ENCODE results near the gene ZRANB2.

The ZRANB2 gene

DNA sequence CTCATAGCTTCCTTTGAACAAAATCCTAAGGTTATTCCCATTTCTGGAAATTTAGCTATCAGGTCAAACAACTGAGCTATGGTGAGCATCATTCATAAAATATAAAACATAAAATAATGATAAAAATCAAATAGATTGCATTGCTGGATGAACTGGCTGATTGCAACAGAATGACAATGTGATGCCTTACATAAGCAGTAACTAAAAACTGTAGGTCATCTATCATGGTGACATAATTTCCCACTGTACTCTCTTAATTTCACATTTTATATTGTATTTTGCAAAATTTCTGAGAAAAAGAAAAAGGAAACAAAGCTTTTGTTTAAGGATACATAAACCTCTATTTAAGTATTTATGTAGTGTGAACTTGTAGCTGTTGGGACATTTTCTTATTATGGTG lies 37.8 kb downstream of the ZRANB2 start:
- TF ChIP-seq, protein P1, sequence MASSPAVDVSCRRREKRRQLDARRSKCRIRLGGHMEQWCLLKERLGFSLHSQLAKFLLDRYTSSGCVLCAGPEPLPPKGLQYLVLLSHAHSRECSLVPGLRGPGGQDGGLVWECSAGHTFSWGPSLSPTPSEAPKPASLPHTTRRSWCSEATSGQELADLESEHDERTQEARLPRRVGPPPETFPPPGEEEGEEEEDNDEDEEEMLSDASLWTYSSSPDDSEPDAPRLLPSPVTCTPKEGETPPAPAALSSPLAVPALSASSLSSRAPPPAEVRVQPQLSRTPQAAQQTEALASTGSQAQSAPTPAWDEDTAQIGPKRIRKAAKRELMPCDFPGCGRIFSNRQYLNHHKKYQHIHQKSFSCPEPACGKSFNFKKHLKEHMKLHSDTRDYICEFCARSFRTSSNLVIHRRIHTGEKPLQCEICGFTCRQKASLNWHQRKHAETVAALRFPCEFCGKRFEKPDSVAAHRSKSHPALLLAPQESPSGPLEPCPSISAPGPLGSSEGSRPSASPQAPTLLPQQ (tag by site-specific recombination; IDR thresholded peaks at IDR 0.05): no peak
- TF ChIP-seq, protein P2, sequence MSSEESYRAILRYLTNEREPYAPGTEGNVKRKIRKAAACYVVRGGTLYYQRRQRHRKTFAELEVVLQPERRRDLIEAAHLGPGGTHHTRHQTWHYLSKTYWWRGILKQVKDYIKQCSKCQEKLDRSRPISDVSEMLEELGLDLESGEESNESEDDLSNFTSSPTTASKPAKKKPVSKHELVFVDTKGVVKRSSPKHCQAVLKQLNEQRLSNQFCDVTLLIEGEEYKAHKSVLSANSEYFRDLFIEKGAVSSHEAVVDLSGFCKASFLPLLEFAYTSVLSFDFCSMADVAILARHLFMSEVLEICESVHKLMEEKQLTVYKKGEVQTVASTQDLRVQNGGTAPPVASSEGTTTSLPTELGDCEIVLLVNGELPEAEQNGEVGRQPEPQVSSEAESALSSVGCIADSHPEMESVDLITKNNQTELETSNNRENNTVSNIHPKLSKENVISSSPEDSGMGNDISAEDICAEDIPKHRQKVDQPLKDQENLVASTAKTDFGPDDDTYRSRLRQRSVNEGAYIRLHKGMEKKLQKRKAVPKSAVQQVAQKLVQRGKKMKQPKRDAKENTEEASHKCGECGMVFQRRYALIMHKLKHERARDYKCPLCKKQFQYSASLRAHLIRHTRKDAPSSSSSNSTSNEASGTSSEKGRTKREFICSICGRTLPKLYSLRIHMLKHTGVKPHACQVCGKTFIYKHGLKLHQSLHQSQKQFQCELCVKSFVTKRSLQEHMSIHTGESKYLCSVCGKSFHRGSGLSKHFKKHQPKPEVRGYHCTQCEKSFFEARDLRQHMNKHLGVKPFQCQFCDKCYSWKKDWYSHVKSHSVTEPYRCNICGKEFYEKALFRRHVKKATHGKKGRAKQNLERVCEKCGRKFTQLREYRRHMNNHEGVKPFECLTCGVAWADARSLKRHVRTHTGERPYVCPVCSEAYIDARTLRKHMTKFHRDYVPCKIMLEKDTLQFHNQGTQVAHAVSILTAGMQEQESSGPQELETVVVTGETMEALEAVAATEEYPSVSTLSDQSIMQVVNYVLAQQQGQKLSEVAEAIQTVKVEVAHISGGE (tag by site-specific recombination; conservative IDR thresholded peaks at IDR 0.05; ENCODE audit: low read depth): no peak
- TF ChIP-seq, protein P3, sequence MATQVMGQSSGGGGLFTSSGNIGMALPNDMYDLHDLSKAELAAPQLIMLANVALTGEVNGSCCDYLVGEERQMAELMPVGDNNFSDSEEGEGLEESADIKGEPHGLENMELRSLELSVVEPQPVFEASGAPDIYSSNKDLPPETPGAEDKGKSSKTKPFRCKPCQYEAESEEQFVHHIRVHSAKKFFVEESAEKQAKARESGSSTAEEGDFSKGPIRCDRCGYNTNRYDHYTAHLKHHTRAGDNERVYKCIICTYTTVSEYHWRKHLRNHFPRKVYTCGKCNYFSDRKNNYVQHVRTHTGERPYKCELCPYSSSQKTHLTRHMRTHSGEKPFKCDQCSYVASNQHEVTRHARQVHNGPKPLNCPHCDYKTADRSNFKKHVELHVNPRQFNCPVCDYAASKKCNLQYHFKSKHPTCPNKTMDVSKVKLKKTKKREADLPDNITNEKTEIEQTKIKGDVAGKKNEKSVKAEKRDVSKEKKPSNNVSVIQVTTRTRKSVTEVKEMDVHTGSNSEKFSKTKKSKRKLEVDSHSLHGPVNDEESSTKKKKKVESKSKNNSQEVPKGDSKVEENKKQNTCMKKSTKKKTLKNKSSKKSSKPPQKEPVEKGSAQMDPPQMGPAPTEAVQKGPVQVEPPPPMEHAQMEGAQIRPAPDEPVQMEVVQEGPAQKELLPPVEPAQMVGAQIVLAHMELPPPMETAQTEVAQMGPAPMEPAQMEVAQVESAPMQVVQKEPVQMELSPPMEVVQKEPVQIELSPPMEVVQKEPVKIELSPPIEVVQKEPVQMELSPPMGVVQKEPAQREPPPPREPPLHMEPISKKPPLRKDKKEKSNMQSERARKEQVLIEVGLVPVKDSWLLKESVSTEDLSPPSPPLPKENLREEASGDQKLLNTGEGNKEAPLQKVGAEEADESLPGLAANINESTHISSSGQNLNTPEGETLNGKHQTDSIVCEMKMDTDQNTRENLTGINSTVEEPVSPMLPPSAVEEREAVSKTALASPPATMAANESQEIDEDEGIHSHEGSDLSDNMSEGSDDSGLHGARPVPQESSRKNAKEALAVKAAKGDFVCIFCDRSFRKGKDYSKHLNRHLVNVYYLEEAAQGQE (tag by site-specific recombination; IDR thresholded peaks at IDR 0.05): no peak
- no peak for TF ChIP-seq ZNF248 (tag by site-specific recombination; IDR thresholded peaks at IDR 0.05)
- no peak for TF ChIP-seq ZNF555 (tag by site-specific recombination; conservative IDR thresholded peaks at IDR 0.05)
- no peak overlapping the region for H3K27ac ChIP-seq (ENCODE audit: extremely low read depth, low read depth, low read length)
- no peaks in the 10 kb centered on the region for H3K36me3 ChIP-seq (ENCODE audit: control insufficient read depth in 2 of 2, insufficient read depth in 1 of 2, low read length in 2 of 2)
- no peaks in the 10 kb centered on the region for H3K4me1 ChIP-seq (ENCODE audit: control insufficient read depth, insufficient read depth, low read length)
- ChIA-PET POLR2A (no interaction called here), CTCF (interaction anchor here (0.7 kb wide), 1 partner anchor 45 kb away, joined by 4 read pairs; no protein-coding TSS in a partner anchor)
- no peaks in the 10 kb centered on the region for H3K9me3 ChIP-seq (ENCODE audit: control insufficient read depth, insufficient read depth, low read depth, low read length)
- H3K4me3 ChIP-seq (ENCODE audit: low read depth, low read length): no peak overlapping the region

- Histone ChIP-seq H3K9me3 (ENCODE audit: control insufficient read depth, insufficient read depth, low read depth, low read length) (no peaks in the 10 kb centered on the region), H3K36me3 (ENCODE audit: control insufficient read depth in 2 of 2, insufficient read depth in 1 of 2, low read length in 2 of 2) (no peaks in the 10 kb centered on the region), H3K4me1 (ENCODE audit: control insufficient read depth, insufficient read depth, low read length) (no peaks in the 10 kb centered on the region), H3K27ac (ENCODE audit: extremely low read depth, low read depth, low read length) (no peak overlapping the region), H3K4me3 (ENCODE audit: low read depth, low read length) (no peak overlapping the region)
- POLR2A ChIA-PET: no interaction called here
- CTCF ChIA-PET: no interaction called here
- TF ChIP-seq ZBTB44 (tag by site-specific recombination; IDR thresholded peaks at IDR 0.05) (no peak), ZNF580 (tag by site-specific recombination; IDR thresholded peaks at IDR 0.05) (no peak), ELK4 (IDR thresholded peaks at IDR 0.05; ENCODE audit: borderline replicate concordance, low read depth, low read length) (no peak), ZBTB10 (tag by site-specific recombination; IDR thresholded peaks at IDR 0.05) (no peak), ZNF561 (tag by site-specific recombination; IDR thresholded peaks at IDR 0.05; ENCODE audit: borderline replicate concordance) (no peak), ZNF558 (tag by site-specific recombination; IDR thresholded peaks at IDR 0.05) (no peak), ZNF391 (tag by site-specific recombination; IDR thresholded peaks at IDR 0.05; ENCODE audit: borderline replicate concordance, low read depth) (no peak)
- TF ChIP-seq, protein P1 (tag by site-specific recombination; IDR thresholded peaks at IDR 0.05): no peak
- TF ChIP-seq, protein P3 (tag by site-specific recombination; IDR thresholded peaks at IDR 0.05): no peak
These were observed 39.0 kb downstream of the ZRANB2 start for GRCh38 chr1:71041806-71042205.
